ENCODE measurements around the gene DAZ1. TPM values are rescaled to one million over a fixed set of nuclear protein-coding genes. Genes with fewer than 3 reads are reported as not detected.
"Not testable (repeated sequence)": the region's sequence is repeated elsewhere in the genome, so short reads cannot be mapped to it uniquely, and the experiment has no call there.

DAZ1 gene, protein sequence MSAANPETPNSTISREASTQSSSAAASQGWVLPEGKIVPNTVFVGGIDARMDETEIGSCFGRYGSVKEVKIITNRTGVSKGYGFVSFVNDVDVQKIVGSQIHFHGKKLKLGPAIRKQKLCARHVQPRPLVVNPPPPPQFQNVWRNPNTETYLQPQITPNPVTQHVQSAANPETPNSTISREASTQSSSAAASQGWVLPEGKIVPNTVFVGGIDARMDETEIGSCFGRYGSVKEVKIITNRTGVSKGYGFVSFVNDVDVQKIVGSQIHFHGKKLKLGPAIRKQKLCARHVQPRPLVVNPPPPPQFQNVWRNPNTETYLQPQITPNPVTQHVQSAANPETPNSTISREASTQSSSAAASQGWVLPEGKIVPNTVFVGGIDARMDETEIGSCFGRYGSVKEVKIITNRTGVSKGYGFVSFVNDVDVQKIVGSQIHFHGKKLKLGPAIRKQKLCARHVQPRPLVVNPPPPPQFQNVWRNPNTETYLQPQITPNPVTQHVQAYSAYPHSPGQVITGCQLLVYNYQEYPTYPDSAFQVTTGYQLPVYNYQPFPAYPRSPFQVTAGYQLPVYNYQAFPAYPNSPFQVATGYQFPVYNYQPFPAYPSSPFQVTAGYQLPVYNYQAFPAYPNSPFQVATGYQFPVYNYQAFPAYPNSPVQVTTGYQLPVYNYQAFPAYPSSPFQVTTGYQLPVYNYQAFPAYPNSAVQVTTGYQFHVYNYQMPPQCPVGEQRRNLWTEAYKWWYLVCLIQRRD
- not detected in 2 replicates for total RNA-seq (2014; rRNA removed; shearing (Covaris generic); ENCODE audit: low replicate concordance)

DNA sequence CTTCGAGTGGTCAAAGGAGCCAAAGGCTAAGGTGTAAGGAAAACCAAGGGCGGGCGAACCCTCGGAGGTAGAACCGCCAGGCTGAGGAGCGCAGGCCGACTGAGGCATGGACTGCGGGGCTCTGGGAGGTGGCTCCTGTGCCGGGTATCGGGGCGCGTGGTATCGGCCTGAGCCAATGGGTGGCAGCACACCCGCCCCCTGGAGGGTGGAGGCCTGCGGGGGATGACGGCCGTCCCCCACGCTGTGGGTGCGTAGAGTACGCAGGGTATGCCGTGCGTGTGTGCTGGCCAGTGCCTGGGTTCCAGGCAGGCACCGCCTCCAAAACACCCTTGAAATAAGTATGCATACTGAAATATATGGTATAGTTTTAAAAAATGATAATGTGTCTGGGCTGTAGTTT, at the start of gene DAZ1:
Gene DAZ1, minus strand, starts transcription at position 101 of the 400 bp plus-strand sequence. CDS start 208 bp downstream, outside the sequence.
- DNase-seq (ENCODE audit: low read depth); in situ Hi-C loops (cut with HindIII; ENCODE audit: low pct_unique_long_range_greater_than_20kb, low sequenced_read_pairs): not testable (repeated sequence)

GRCh38 chrY:23219233-23219632, 20.4 kb upstream of the DAZ1 start, which contains the start of gene DAZ2:
TSS of gene DAZ2 (plus strand) at chrY:23219533. CDS start at chrY:23219741, 208 bp downstream.
- in situ Hi-C loops (cut with HindIII; ENCODE audit: low pct_unique_long_range_greater_than_20kb, low sequenced_read_pairs); DNase-seq (ENCODE audit: low read depth): not testable (repeated sequence)

GRCh38 chrY:23210681-23211080, 11.9 kb upstream of the DAZ1 start:
- in situ Hi-C loops (cut with HindIII; ENCODE audit: low pct_unique_long_range_greater_than_20kb, low sequenced_read_pairs) = not testable (repeated sequence)

DNA sequence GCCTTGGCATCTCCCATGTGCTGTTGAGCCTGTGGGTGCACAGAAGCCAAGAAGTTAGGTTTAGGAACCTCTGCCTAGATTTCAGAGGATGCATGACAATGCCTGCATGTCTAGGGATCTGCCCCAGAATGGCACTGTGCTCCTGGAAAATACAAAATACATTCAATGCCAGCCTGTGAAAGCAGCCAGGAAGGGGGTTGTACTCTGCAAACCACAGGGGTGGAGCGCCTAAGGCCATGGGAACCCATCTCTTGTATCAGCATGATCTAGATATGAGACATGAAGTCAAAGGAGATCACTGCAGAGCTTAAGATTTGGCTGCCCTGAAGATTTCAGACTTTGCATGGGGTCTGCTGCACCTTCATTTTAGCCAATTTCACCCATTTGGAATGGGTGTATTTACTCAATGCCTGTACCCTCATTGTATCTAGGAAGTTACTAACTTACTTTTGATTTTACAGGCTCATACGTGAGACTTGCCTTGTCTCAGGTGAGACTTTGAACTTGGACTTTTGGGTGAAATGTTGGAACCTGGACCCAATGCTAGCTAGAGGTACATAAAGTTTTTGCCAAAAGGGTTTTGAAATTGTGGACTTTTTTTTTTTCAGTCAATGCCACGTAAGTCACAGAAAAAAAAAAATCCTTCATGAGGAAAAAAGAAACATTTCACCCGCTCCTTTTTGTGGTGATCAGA, 11.1 kb upstream of the DAZ1 start:
- in situ Hi-C loops (cut with HindIII; ENCODE audit: low pct_unique_long_range_greater_than_20kb, low sequenced_read_pairs); DNase-seq (ENCODE audit: low read depth): not testable (repeated sequence)

More at GRCh38 chrY:23210681-23211080, 11.9 kb upstream of the DAZ1 start:
- not testable (repeated sequence) for DNase-seq (ENCODE audit: low read depth)

DNA sequence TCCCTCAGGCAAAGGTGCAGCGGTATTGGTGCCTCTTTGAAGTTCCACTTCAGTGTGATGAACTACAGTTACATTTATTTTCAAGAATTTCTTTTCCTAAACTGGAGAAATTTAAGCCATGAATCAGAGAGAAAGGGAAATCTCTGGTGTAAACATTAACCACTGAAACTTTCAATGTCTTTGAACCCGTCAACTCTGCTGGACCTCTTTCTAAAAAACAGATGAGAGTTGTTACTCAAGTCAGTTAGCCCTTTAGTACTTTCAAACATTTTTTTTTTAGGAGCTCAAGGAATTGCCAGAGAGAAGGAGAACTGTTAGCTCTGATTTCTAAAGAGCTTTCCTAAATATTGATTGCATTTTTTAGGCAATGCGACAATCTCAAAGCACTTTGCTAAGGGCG, 8.6 kb upstream of the DAZ1 start:
- DNase-seq (ENCODE audit: low read depth); in situ Hi-C loops (cut with HindIII; ENCODE audit: low pct_unique_long_range_greater_than_20kb, low sequenced_read_pairs): not testable (repeated sequence)

Other genes starting within 250 kb of the DAZ1 start
- gene BPY2, start 214.7 kb downstream of the DAZ1 start, total RNA-seq (2014; rRNA removed; shearing (Covaris generic); ENCODE audit: low replicate concordance) = not detected in 2 replicates
- gene DAZ2, start 20.5 kb upstream of the DAZ1 start, total RNA-seq (2014; rRNA removed; shearing (Covaris generic); ENCODE audit: low replicate concordance) = not detected in 2 replicates